ENCODE results near the gene EHD1.

- no peak for TF ChIP-seq CTCF (IDR thresholded peaks at IDR 0.05)
- no peak for TF ChIP-seq POLR2A (IDR thresholded peaks at IDR 0.05; ENCODE audit: low read length)
- no peak for TF ChIP-seq RCOR1 (IDR thresholded peaks at IDR 0.05; ENCODE audit: low read depth, low read length)
- no peak for TF ChIP-seq NPAS2 (CRISPR knock-in tag; IDR thresholded peaks at IDR 0.05; ENCODE audit: borderline replicate concordance)
- no peak for TF ChIP-seq MAZ (IDR thresholded peaks at IDR 0.05; ENCODE audit: borderline replicate concordance, low read depth, low read length)
- TF ChIP-seq ZNF302 (CRISPR knock-in tag; IDR thresholded peaks at IDR 0.05): no peak
- no peak for TF ChIP-seq CEBPB (IDR thresholded peaks at IDR 0.05)
- TF ChIP-seq KDM1A (IDR thresholded peaks at IDR 0.05; ENCODE audit: low read depth): no peak
- TF ChIP-seq REST (IDR thresholded peaks at IDR 0.05): no peak
Observed at GRCh38 chr11:64902102-64902900, 23.9 kb upstream of the EHD1 start.

All from A549 (cell line).